Trophoblast cell (in vitro differentiated cells and primary cell): ENCODE results near the gene IP6K3.

Source experiments
- DNase-seq, 2 donors: peaks; one replicate each; pipeline ENCODE4 v3.0.0-alpha.2; 2016
- H2AFZ ChIP-seq: 2 replicates; pipeline ENCODE4 v1.6.1; 2013; ENCODE audit warnings: low read length, moderate library complexity, mild to moderate bottlenecking; ENCODE audit not compliant: insufficient read depth, poor library complexity
- H2AK5ac ChIP-seq: 2 replicates; pipeline ENCODE4 v1.6.1; 2013; ENCODE audit warnings: mild to moderate bottlenecking, low read length
- H2BK120ac ChIP-seq: 2 replicates; pipeline ENCODE4 v1.6.1; 2013; ENCODE audit warnings: low read length, mild to moderate bottlenecking, moderate library complexity; ENCODE audit not compliant: insufficient read depth, poor library complexity
- H2BK12ac ChIP-seq: 2 replicates; pipeline ENCODE4 v1.6.1; 2013; ENCODE audit warnings: mild to moderate bottlenecking, low read length, moderate library complexity
- H2BK5ac ChIP-seq: 2 replicates; pipeline ENCODE4 v1.6.1; 2013; ENCODE audit warnings: low read length, low read depth, moderate library complexity, mild to moderate bottlenecking; ENCODE audit not compliant: poor library complexity
- H3K14ac ChIP-seq: 2 replicates; pipeline ENCODE4 v1.6.1; 2013; ENCODE audit warnings: mild to moderate bottlenecking, low read length
- H3K18ac ChIP-seq: 2 replicates; pipeline ENCODE4 v1.6.1; 2013; ENCODE audit warnings: mild to moderate bottlenecking, low read length
- H3K23ac ChIP-seq: 2 replicates; pipeline ENCODE4 v1.6.1; 2013; ENCODE audit warnings: low read length
- H3K27ac ChIP-seq: 2 replicates; pipeline ENCODE4 v1.5.1; 2013; ENCODE audit warnings: low read depth, mild to moderate bottlenecking, inconsistent platforms, low read length, moderate library complexity
- H3K27me3 ChIP-seq: 2 replicates; pipeline ENCODE4 v1.6.1; 2013; ENCODE audit warnings: inconsistent platforms, mild to moderate bottlenecking, low read length, moderate library complexity; ENCODE audit not compliant: insufficient read depth
- H3K36me3 ChIP-seq, 2 experiments: 1 replicate in 1 of 2; 2 replicates in 1 of 2; pipeline ENCODE4 v1.6.1; 2013; ENCODE audit warnings: low read length in 2 of 2, mild to moderate bottlenecking in 2 of 2, moderate library complexity in 1 of 2; ENCODE audit not compliant: insufficient read depth in 2 of 2, control insufficient read depth in 1 of 2
- H3K4ac ChIP-seq: 2 replicates; pipeline ENCODE4 v1.6.1; 2013; ENCODE audit warnings: low read depth, mild to moderate bottlenecking, low read length, moderate library complexity
- H3K4me1 ChIP-seq, 2 experiments: 1 replicate in 1 of 2; 2 replicates in 1 of 2; pipeline ENCODE4 v1.6.1; 2013; ENCODE audit warnings: low read length in 2 of 2, mild to moderate bottlenecking in 2 of 2, moderate library complexity in 1 of 2; ENCODE audit not compliant: insufficient read depth in 2 of 2, control insufficient read depth in 1 of 2
- H3K4me2 ChIP-seq: 2 replicates; pipeline ENCODE4 v1.6.1; 2013; ENCODE audit warnings: inconsistent platforms, mild to moderate bottlenecking, low read length, moderate library complexity
- H3K4me3 ChIP-seq: 2 replicates; pipeline ENCODE4 v1.5.1; 2013; ENCODE audit warnings: mild to moderate bottlenecking, low read depth, low read length, inconsistent platforms
- H3K79me1 ChIP-seq: one replicate; pipeline ENCODE4 v1.6.1; 2013; ENCODE audit warnings: low read length
- H3K79me2 ChIP-seq: 2 replicates; pipeline ENCODE4 v1.6.1; 2013; ENCODE audit warnings: low read length, mild to moderate bottlenecking; ENCODE audit not compliant: control insufficient read depth, insufficient read depth, poor library complexity
- H3K9ac ChIP-seq: 2 replicates; pipeline ENCODE4 v1.6.1; 2013; ENCODE audit warnings: mild to moderate bottlenecking, low read length
- H3K9me3 ChIP-seq: 2 replicates; pipeline ENCODE4 v1.6.1; 2013; ENCODE audit warnings: low read depth, mild to moderate bottlenecking, control low read depth, inconsistent platforms, low read length; ENCODE audit not compliant: insufficient read depth
- H4K12ac ChIP-seq: 2 replicates; pipeline ENCODE4 v1.6.1; 2013; ENCODE audit warnings: low read depth, mild to moderate bottlenecking, low read length, moderate library complexity
- H4K8ac ChIP-seq: 2 replicates; pipeline ENCODE4 v1.6.1; 2013; ENCODE audit warnings: low read depth, mild to moderate bottlenecking, low read length, moderate library complexity
- H4K91ac ChIP-seq: one replicate; pipeline ENCODE4 v1.6.1; 2013; ENCODE audit warnings: low read depth, mild to moderate bottlenecking, low read length, moderate library complexity
- WGBS: extraction: QIAGEN DNeasy Blood & Tissue Kit; methylation state at CpG from one replicate; pipeline ENCODE4 v1.1.7; 2013; ENCODE audit warnings: missing lambda C conversion rate; ENCODE audit not compliant: insufficient read length, insufficient coverage; ENCODE audit errors: extremely low coverage; 5-methylcytosine and 5-hydroxymethylcytosine counted together

Gene IP6K3

GRCh38 chr6:33730611-33731010 is 16.1 kb downstream of the IP6K3 start:
- Histone ChIP-seq H2BK12ac (no peak overlapping the region), H3K27ac (no peak overlapping the region), H3K79me1 (peaks cover 22% of the 10 kb centered on the region), H3K4me2 (no peak overlapping the region), H3K9ac (no peak overlapping the region), H3K18ac (no peak overlapping the region), H3K4ac (no peak overlapping the region), H3K79me2 (peaks cover 4% of the 10 kb centered on the region), H4K8ac (no peak overlapping the region), H3K27me3 (no peaks in the 10 kb centered on the region), H4K12ac (no peak overlapping the region), H3K14ac (no peak overlapping the region), H3K9me3 (peaks cover 4% of the 10 kb centered on the region), H3K4me1 (peaks cover 41 to 45% of the 10 kb centered on the region in 2 experiments), H2AK5ac (no peak overlapping the region), H3K36me3 (no peaks in the 10 kb centered on the region), H2BK120ac (peak overlapping the region; percentile 11), H2BK5ac (no peak overlapping the region), H3K23ac (no peak overlapping the region), H4K91ac (no peak overlapping the region), H3K4me3 (no peak overlapping the region), H2AFZ (no peak overlapping the region)
- WGBS: no CpG with 5 or more reads among the region's 10 CpGs
- DNase-seq: no peak

DNA sequence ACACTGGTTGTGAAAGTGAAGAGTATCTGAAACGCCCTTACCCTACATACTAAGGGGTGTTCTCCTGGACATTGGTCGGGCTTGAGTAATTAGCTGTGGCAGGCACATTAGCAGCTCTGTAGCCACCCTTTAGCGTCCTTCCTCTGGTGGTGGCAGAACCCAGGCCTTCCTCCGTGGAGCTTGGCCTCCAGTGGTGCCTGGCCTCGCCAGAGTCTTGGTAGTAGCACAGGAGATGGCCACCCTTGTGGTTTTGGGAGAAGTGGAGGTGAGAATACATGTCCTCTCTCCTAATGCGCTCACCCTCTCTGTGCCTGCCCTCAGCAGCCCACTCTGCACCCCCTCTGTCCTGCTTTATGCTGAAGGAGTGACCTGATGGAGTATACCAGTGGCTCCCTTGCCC is 17.6 kb downstream of the IP6K3 start:
- Histone ChIP-seq H3K79me1 (peaks cover 15% of the 10 kb centered on the region), H3K23ac (no peak overlapping the region), H3K27ac (no peak overlapping the region), H3K9me3 (peaks cover 4% of the 10 kb centered on the region), H4K8ac (no peak overlapping the region), H3K27me3 (no peaks in the 10 kb centered on the region), H4K12ac (no peak overlapping the region), H3K36me3 (no peaks in the 10 kb centered on the region), H3K4me3 (no peak overlapping the region), H3K4me2 (no peak overlapping the region), H2AFZ (no peak overlapping the region), H2BK120ac (no peak overlapping the region), H3K14ac (no peak overlapping the region), H2BK5ac (no peak overlapping the region), H3K4ac (no peak overlapping the region), H2BK12ac (no peak overlapping the region), H3K18ac (no peak overlapping the region), H3K4me1 (peaks cover 33 to 34% of the 10 kb centered on the region in 2 experiments), H3K79me2 (peaks cover 4% of the 10 kb centered on the region), H2AK5ac (no peak overlapping the region), H3K9ac (no peak overlapping the region), H4K91ac (no peak overlapping the region)
- no CpG with 5 or more reads among the region's 6 CpGs for WGBS
- DNase-seq: no peak

GRCh38 chr6:33728438-33728837 is 18.3 kb downstream of the IP6K3 start:
- peaks cover 4% of the 10 kb centered on the region for H3K9me3 ChIP-seq
- no peak overlapping the region for H3K27ac ChIP-seq
- H3K18ac ChIP-seq: no peak overlapping the region
- H2BK120ac ChIP-seq: no peak overlapping the region
- H3K23ac ChIP-seq: no peak overlapping the region
- H3K79me1 ChIP-seq: peaks cover 13% of the 10 kb centered on the region
- H3K4me1 ChIP-seq: peaks cover 29 to 31% of the 10 kb centered on the region in 2 experiments
- H2AFZ ChIP-seq: no peak overlapping the region
- no peak overlapping the region for H3K14ac ChIP-seq
- peaks cover 2% of the 10 kb centered on the region for H3K79me2 ChIP-seq
- no peaks in the 10 kb centered on the region for H3K27me3 ChIP-seq
- no CpG with 5 or more reads among the region's 11 CpGs for WGBS
- no peak overlapping the region for H3K4ac ChIP-seq
- H2AK5ac ChIP-seq: no peak overlapping the region
- no peak overlapping the region for H3K9ac ChIP-seq
- no peak overlapping the region for H4K12ac ChIP-seq
- H3K36me3 ChIP-seq: no peaks in the 10 kb centered on the region
- H3K4me2 ChIP-seq: no peak overlapping the region
- H3K4me3 ChIP-seq: no peak overlapping the region
- no peak for DNase-seq
- H4K91ac ChIP-seq: no peak overlapping the region
- no peak overlapping the region for H2BK12ac ChIP-seq
- no peak overlapping the region for H2BK5ac ChIP-seq
- no peak overlapping the region for H4K8ac ChIP-seq

DNA sequence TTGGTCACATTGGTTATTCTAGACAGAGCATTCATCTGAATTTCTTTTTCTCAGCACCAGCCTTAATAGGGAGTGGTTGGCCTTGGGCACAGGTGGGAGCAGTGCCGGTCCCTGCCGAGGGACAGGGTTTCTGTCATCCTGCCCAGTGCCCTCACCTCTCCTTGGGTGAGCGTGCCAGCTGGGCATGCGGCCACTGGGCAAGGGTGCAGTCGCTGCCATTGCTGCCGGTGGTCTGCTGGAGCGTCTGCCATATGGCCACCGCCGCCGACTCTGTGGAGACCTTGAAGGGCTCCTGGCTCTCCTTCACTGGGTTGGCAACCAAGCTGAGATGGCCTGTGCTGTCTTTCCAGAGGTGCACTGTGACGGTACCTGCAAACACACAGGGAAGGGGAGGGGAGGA is 18.8 kb downstream of the IP6K3 start:
- H2AFZ ChIP-seq: no peak overlapping the region

More for the DNA sequence above, 18.8 kb downstream of the IP6K3 start:
- Histone ChIP-seq H3K79me1 (peaks cover 12% of the 10 kb centered on the region), H3K4me2 (no peak overlapping the region), H2BK12ac (no peak overlapping the region), H4K12ac (no peak overlapping the region), H2BK120ac (no peak overlapping the region), H3K27ac (no peak overlapping the region), H3K4me3 (no peak overlapping the region), H3K18ac (no peak overlapping the region), H3K4me1 (peaks cover 24 to 26% of the 10 kb centered on the region in 2 experiments), H4K91ac (no peak overlapping the region), H3K27me3 (no peaks in the 10 kb centered on the region), H3K4ac (no peak overlapping the region), H3K14ac (no peak overlapping the region), H3K23ac (no peak overlapping the region), H3K36me3 (no peaks in the 10 kb centered on the region), H3K79me2 (peaks cover 2% of the 10 kb centered on the region), H3K9me3 (peaks cover 4% of the 10 kb centered on the region), H3K9ac (no peak overlapping the region), H2AK5ac (no peak overlapping the region), H2BK5ac (no peak overlapping the region), H4K8ac (no peak overlapping the region)
- WGBS: no CpG with 5 or more reads among the region's 11 CpGs
- no peak for DNase-seq
